BLaER1 treated with 17β-estradiol and CSF1 and Interleukin-3, amounts not matched to agents 10 nM and 100 nM (cell line): ENCODE data around the gene JAM3.

Experiments
- H3K27ac ChIP-seq, 11 experiments: shearing (Covaris generic); formaldehyde crosslinking; 2 replicates each; pipeline ENCODE4 v1.8.1; 2022
- H3K27me3 ChIP-seq, 11 experiments: shearing (Covaris generic); formaldehyde crosslinking; 2 replicates each; pipeline ENCODE4 v1.8.1; 2022
- H3K36me3 ChIP-seq, 11 experiments: shearing (Covaris generic); formaldehyde crosslinking; 2 replicates each; pipeline ENCODE4 v1.8.1; 2022
- H3K4me1 ChIP-seq, 10 experiments: shearing (Covaris generic); formaldehyde crosslinking; 2 replicates each; pipeline ENCODE4 v1.8.1; 2022
- H3K4me2 ChIP-seq, 11 experiments: shearing (Covaris generic); formaldehyde crosslinking; 2 replicates each; pipeline ENCODE4 v1.8.1; 2022
- H3K4me3 ChIP-seq, 10 experiments: shearing (Covaris generic); formaldehyde crosslinking; 2 replicates each; pipeline ENCODE4 v1.8.1; 2022
- H3K9ac ChIP-seq, 11 experiments: shearing (Covaris generic); formaldehyde crosslinking; 2 replicates each; pipeline ENCODE4 v1.8.1; 2022
- H3K9me3 ChIP-seq, 11 experiments: shearing (Covaris generic); formaldehyde crosslinking; replicated peaks in 1 of 11; 2 replicates each; pipeline ENCODE4 v1.8.1; 2022
- H4K20me1 ChIP-seq, 11 experiments: shearing (Covaris generic); formaldehyde crosslinking; 2 replicates each; pipeline ENCODE4 v1.8.1; 2022
- Cebpa-rat ChIP-seq, 11 experiments: shearing (Covaris generic); IDR thresholded peaks; 2 replicates each; pipeline ENCODE4 v1.8.1; 2022

Gene JAM3

GRCh38 chr11:134196756-134197155, 127.9 kb downstream of the JAM3 start:
- no peak for TF ChIP-seq Cebpa-rat (IDR thresholded peaks at IDR 0.05)
- Histone ChIP-seq H3K9me3 (0 out of 22 replicates have a peak, but pooled peaks cover 0 to 1% (median 0%) of the 10 kb centered on the region in 11 experiments), H3K4me2 (no peak overlapping the region), H3K36me3 (peaks cover 70 to 100% (median 99%) of the 10 kb centered on the region in 11 experiments), H3K27ac (no peak overlapping the region), H4K20me1 (peaks cover 0 to 9% (median 0%) of the 10 kb centered on the region in 11 experiments; a peak in 3 of 22 replicates), H3K9ac (no peak overlapping the region), H3K27me3 (no peaks in the 10 kb centered on the region), H3K4me3 (no peak overlapping the region), H3K4me1 (no peaks in the 10 kb centered on the region)

GRCh38 chr11:134199531-134199930, 130.7 kb downstream of the JAM3 start:
- Histone ChIP-seq H3K9ac (no peak overlapping the region), H4K20me1 (peaks cover 0 to 9% (median 0%) of the 10 kb centered on the region in 11 experiments; a peak in 5 of 22 replicates), H3K9me3 (no peaks in the 10 kb centered on the region), H3K36me3 (peaks cover 75 to 100% (median 99%) of the 10 kb centered on the region in 11 experiments), H3K27me3 (no peaks in the 10 kb centered on the region), H3K4me3 (no peak overlapping the region), H3K4me1 (no peaks in the 10 kb centered on the region), H3K27ac (no peak overlapping the region), H3K4me2 (no peak overlapping the region)
- TF ChIP-seq Cebpa-rat (IDR thresholded peaks at IDR 0.05) = no peak

GRCh38 chr11:134200688-134201087, 131.8 kb downstream of the JAM3 start:
- TF ChIP-seq Cebpa-rat (IDR thresholded peaks at IDR 0.05) = no peak
- Histone ChIP-seq H3K27ac (no peak overlapping the region), H3K36me3 (peaks cover 79 to 100% (median 99%) of the 10 kb centered on the region in 11 experiments), H3K9me3 (no peaks in the 10 kb centered on the region), H3K27me3 (no peaks in the 10 kb centered on the region), H3K4me2 (no peak overlapping the region), H3K4me3 (no peak overlapping the region), H3K4me1 (no peaks in the 10 kb centered on the region), H4K20me1 (peaks cover 0 to 9% (median 0%) of the 10 kb centered on the region in 11 experiments; a peak in 6 of 22 replicates), H3K9ac (no peak overlapping the region)
